Uterus (tissue), 4 donors: ENCODE data around the gene CAMKK2. TPM values are rescaled to one million over a fixed set of nuclear protein-coding genes. Genes with fewer than 3 reads are reported as not detected.
A peak's percentile ranks its signal among the peaks of the same experiment; 100 is the strongest.
"Not testable (repeated sequence)": the region's sequence is repeated elsewhere in the genome, so short reads cannot be mapped to it uniquely, and the experiment has no call there.

ENCODE experiments used
- DNase-seq, 2 donors: peaks; one replicate each; pipeline ENCODE4 v3.0.0-alpha.2; 2019 to 2020
- H3K27ac ChIP-seq, 2 donors: fragments of 200-600 bp; sonication (generic); 1 replicate in 1 of 2; 2 replicates in 1 of 2; pipeline ENCODE4 v1.5.1; 2016 to 2018
- H3K27me3 ChIP-seq, 2 donors: fragments of 200-600 bp; sonication (generic); one replicate each; pipeline ENCODE4 v1.5.1; 2018 to 2019; ENCODE audit warnings: control low read depth in 1 of 2
- H3K36me3 ChIP-seq, 2 donors: fragments of 200-600 bp; sonication (generic); one replicate each; pipeline ENCODE4 v1.5.1; 2019; ENCODE audit warnings: control low read depth in 1 of 2
- H3K4me1 ChIP-seq, 2 donors: fragments of 200-600 bp; sonication (generic); one replicate each; pipeline ENCODE4 v1.5.1; 2018 to 2019; ENCODE audit warnings: control low read depth in 1 of 2
- H3K4me3 ChIP-seq, 2 donors: fragments of 200-600 bp; sonication (generic); 1 replicate in 1 of 2; 2 replicates in 1 of 2; pipeline ENCODE4 v1.5.1; 2018 to 2019; ENCODE audit warnings: mild to moderate bottlenecking in 1 of 2
- H3K9me3 ChIP-seq, 2 donors: fragments of 200-600 bp; sonication (generic); one replicate each; pipeline ENCODE4 v1.5.1; 2019; ENCODE audit warnings: control low read depth in 1 of 2
- CTCF ChIP-seq, 4 experiments: fragments of 200-600 bp in 2 of 4; fragments of 450-650 bp in 2 of 4; sonication (generic) in 2 of 4; IDR thresholded peaks; one replicate each; pipeline ENCODE4 v1.5.1; 2016 to 2019; ENCODE audit warnings: antibody characterized with exemption in 4 of 4, mild to moderate bottlenecking in 2 of 4, moderate library complexity in 1 of 4
- POLR2A ChIP-seq, 2 donors: fragments of 450-650 bp; IDR thresholded peaks; one replicate each; pipeline ENCODE4 v1.6.1; 2016; ENCODE audit warnings: antibody characterized with exemption in 2 of 2, mild to moderate bottlenecking in 1 of 2, moderate library complexity in 1 of 2
- intact Hi-C: fragments of 100-400 bp; cut with DNase I; formaldehyde crosslinking; loops from one replicate; pipeline ENCODE4 v1.15.1; 2023; ENCODE audit warnings: low total_unique reads
- total RNA-seq, 4 donors: library from RNA; depleted of rRNA in 3 of 4; stranded (reverse); fragments of >200 nt in 3 of 4; gene quantifications; one replicate each; pipeline versions ENCODE4 v1.1.0 to v1.2.4, GENCODE V29; 2014 to 2023
- donor health status: DM: yes; HTN: yes; CAD: no.

CAMKK2 gene
- total RNA-seq, 4 donors from 2014 or later = 7.9 to 55.1 (median 22.6) TPM

GRCh38 chr12:121299662-121300061, 3.2 kb upstream of the CAMKK2 start:
- Histone ChIP-seq H3K27me3 (no peaks in the 10 kb centered on the region), H3K27ac (no peak overlapping the region), H3K4me1 (peaks cover 0 to 11% of the 10 kb centered on the region in 2 donors), H3K36me3 (no peaks in the 10 kb centered on the region), H3K4me3 (no peak overlapping the region), H3K9me3 (no peaks in the 10 kb centered on the region)
- no peak for DNase-seq
- intact Hi-C loops = no loop called here
- TF ChIP-seq CTCF (IDR thresholded peaks at IDR 0.05) (no peak), POLR2A (IDR thresholded peaks at IDR 0.05) (no peak)

- H3K27me3 ChIP-seq, H3K36me3 ChIP-seq, intact Hi-C loops, H3K9me3 ChIP-seq, H3K4me3 ChIP-seq, DNase-seq: not testable (repeated sequence)
- Histone ChIP-seq H3K4me1 (peaks cover 0 to 12% of the 10 kb centered on the region in 2 donors), H3K27ac (peak overlapping the region in 1 of 2 donors; percentile 93)
Measured at GRCh38 chr12:121298411-121298810, 1.9 kb upstream of the CAMKK2 start.

- Histone ChIP-seq H3K4me1 (peaks cover 0 to 12% of the 10 kb centered on the region in 2 donors), H3K27me3 (no peaks in the 10 kb centered on the region), H3K4me3 (peak overlapping the region; percentile 59 to 82), H3K9me3 (no peaks in the 10 kb centered on the region), H3K27ac (peak overlapping the region; percentile 93 to 94), H3K36me3 (no peaks in the 10 kb centered on the region)
- intact Hi-C loops = no loop called here
- no peak for TF ChIP-seq POLR2A (IDR thresholded peaks at IDR 0.05)
- no peak for TF ChIP-seq CTCF (IDR thresholded peaks at IDR 0.05)
- DNase-seq = peak in 1 of 2 donors; percentile 27
Measured at GRCh38 chr12:121297435-121297991, 1.0 kb upstream of the CAMKK2 start.

- H3K27ac ChIP-seq = peak overlapping the region; percentile 83 to 94
- H3K4me1 ChIP-seq = peaks cover 0 to 12% of the 10 kb centered on the region in 2 donors
- no peaks in the 10 kb centered on the region for H3K36me3 ChIP-seq
- no peaks in the 10 kb centered on the region for H3K27me3 ChIP-seq
- peak overlapping the region; percentile 72 to 99 for H3K4me3 ChIP-seq
- DNase-seq = no peak
- no peaks in the 10 kb centered on the region for H3K9me3 ChIP-seq
- intact Hi-C loops = no loop called here
- TF ChIP-seq CTCF (IDR thresholded peaks at IDR 0.05) = no peak
- no peak for TF ChIP-seq POLR2A (IDR thresholded peaks at IDR 0.05)
Measured at GRCh38 chr12:121295746-121296617, 527 bp downstream of the CAMKK2 start.

- Histone ChIP-seq H3K36me3 (no peaks in the 10 kb centered on the region), H3K4me3 (peak overlapping the region; percentile 72 to 99), H3K27me3 (no peaks in the 10 kb centered on the region), H3K27ac (peak overlapping the region; percentile 83 to 94), H3K4me1 (peaks cover 0 to 12% of the 10 kb centered on the region in 2 donors), H3K9me3 (no peaks in the 10 kb centered on the region)
- intact Hi-C loops = no loop called here
- TF ChIP-seq CTCF (IDR thresholded peaks at IDR 0.05) (no peak), POLR2A (IDR thresholded peaks at IDR 0.05) (no peak)
- no peak for DNase-seq
Measured at GRCh38 chr12:121295116-121295745, 1.3 kb downstream of the CAMKK2 start.
